GM12892 (cell line): ENCODE measurements around the gene ZAP70.

ENCODE experiments used
- POLR2A ChIP-seq: IDR thresholded peaks from 2 replicates; pipeline ENCODE4 v1.6.1; 2011; ENCODE audit warnings: low read depth, low read length, control low read depth
- POLR2AphosphoS5 ChIP-seq: IDR thresholded peaks from 2 replicates; pipeline ENCODE4 v1.6.1; 2011; ENCODE audit warnings: low read depth, low read length, control low read depth
- TAF1 ChIP-seq: IDR thresholded peaks from 2 replicates; pipeline ENCODE4 v1.6.1; 2011; ENCODE audit warnings: low read depth, mild to moderate bottlenecking, control low read depth, low read length, borderline replicate concordance

DNA sequence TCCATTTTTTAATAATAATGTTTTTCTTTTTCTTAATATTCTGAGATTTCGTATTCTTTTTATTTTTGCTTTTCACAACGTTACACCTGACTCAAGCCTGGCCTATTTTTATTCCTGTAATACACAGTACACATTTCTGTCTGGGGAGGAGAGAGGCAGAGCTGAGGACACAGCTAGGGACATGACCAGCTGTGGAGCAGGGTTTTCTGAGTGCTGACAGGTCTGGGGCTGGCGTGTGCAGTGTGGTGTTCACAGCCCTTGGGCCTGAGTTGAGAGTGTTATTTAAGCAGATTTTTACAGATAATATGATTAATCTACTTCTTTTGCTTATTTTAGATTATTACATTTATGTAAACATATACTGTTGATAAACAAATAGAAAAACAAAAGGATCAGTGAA, 55.9 kb downstream of the ZAP70 start:
- TF ChIP-seq POLR2A (no peak), POLR2AphosphoS5 (no peak), TAF1 (no peak)
